ENCODE results near the gene MOB3B.

The MOB3B gene

DNA sequence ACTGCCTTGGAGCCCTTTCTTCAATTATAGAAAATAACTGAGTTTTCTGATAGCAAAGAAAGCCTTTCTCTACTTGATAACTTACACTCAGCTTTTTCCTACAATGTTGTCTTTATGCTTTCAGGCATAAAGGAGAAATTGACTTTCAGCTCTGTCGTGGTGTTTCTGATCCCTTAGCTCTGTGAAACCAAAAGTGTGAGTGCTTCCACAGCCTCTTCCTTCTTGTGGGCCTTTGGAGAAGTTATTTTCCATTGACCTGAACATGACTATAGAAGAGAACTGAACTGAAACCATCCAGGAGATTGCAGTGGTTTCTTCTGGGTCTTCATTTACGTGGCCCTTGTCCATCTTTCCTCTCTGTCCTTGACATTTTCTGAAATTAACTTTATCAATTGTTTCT is 173.2 kb downstream of the MOB3B start:
- DNase-seq = no peak

DNA sequence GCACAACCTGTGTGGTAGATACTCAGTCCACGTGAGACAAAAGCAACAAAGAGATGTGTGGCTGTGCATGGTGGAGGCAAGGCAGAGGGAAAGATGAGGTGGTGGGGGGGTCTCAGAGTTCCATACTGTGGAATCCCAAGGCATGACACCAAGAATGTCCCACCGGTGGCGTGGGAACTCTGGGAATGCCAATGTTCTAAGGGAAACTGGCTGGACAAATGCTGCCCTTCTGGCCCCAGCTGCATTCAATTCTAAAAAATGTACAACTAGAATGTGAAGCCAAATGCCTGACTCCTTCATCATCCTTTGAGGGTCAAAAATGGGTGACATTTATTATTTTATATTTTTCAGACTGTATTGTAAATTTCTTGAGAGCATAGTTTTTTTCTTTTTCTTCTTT is 174.4 kb downstream of the MOB3B start:
- DNase-seq = no peak

DNA sequence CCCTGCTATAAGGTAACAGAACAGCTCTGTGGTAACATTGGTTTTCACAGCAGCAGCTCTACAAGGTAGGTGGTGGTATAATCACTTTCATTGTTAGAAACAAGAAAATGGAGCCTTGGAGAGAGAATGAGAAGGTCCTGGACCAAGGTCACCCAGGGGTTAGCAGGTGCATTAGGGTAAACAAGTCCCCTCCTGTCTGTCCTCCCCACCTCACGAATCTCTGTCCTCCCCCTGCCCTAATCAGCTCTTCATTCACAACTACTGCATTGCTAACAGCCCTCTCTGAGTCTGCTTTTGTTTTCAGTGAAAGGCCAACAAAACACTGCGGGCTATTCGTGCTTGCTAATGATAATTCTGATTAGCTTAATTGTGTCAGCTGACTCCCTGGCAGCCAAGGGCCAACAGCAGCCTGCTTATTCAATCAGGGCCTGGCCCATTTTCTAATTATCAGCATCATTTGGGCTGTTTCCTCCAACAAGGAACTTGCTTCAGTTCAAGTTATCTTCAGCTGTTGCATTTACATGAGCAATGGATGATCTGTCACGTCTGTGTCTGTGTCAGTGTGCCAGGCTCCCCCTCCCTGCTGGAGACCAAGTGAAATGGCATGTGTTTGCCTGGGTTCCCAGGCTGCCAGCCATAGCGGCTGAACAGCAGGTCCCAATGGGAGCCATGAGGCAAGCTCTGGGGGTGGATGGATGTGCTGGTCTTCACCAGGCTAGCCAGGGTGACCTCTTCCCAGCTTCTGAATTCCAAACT is 176.0 kb downstream of the MOB3B start:
- peak; percentile 47 for DNase-seq

DNA sequence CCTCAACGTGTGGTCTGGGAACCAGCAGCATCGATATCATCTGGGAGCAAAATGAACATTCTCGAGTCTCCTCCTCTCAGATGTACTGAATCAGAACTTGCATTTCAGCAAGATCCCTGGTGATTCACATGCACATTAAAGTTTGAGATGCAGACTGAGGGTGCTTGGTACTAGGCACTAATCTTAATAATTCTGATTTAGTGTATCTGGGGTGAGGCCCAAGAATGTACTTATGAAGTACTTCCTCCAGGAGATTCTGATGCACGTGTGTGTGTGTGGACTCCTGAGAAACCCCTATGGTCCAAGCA is 176.5 kb downstream of the MOB3B start:
- DNase-seq = no peak

DNA sequence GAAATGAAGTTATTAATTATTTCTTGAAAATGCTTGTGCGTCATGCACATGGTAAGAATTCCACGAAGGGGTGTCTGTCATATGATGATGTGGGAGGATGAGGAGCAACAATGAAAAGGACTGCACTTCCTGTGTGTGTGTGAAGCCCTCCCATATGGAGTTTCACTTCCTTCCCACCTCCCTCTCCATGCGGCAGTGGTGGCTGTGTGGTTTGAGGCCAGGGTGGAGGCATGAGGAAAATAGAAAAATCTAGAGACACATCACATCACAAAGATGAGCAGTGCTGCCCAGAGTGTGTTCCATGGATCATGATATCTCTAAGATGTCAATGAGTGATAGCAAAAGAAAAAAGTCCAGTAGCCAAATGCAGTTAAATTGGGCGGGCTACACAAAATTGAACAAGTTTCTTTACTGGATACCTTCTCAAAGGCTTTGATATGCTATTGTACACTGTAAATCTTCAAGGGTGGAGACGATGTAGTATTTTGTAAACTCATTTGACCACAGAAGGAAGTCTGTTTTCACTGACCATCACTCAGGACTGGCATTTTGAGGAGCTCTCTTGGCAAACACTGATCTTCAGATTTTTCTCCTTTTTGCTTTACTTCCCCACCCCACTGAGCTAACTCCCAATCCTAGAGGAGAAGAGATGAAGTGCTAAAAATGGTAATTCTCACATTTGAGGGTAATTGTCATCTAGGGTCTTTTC is 177.0 kb downstream of the MOB3B start:
- DNase-seq = no peak

DNA sequence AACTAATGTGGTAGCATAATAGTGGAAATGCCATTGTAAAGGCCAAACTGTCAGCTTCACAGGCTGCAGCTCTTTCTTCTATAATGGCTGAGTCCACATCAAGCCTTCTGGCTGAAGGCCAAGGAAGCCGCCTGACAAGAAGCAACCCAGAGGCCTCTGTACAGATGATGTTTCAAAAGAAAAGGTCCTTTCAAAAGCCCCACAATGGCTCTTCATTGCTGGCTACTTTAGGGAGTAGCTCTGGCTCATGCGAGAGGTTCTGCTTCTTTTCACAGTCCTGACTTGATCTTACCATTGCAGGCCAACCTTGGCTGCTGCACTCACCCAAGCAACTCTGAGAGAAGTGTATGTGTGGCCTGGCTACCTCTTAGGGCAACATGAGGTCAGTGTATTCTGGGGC is 178.2 kb downstream of the MOB3B start:
- peak; percentile 39 for DNase-seq

DNA sequence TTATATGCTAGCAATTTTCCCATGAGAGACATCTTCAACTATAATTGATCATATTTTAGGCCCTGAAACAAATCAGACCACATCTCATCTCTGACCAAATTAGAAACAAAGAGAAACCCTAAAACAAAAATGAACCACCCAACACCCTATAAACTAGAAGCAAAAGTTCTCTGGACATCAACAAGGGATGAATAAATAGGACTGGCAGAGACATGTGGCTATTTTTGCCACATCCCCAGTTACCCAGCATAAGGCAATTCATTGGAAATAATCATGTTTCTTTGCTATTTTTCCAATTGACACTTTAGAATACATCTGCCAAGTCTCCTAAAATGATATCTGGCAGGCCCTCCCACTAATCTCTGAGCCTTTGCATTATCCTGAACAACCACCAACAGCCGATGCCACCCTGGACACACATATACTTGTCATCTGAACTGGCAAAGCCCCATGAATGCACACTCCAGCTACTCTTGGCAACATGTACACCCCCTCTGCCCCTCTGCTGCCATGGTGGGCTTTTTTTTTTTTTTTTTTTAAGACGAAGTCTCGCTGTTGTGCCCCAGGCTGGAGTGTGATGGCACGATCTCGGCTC is 179.1 kb downstream of the MOB3B start:
- no peak for DNase-seq

DNA sequence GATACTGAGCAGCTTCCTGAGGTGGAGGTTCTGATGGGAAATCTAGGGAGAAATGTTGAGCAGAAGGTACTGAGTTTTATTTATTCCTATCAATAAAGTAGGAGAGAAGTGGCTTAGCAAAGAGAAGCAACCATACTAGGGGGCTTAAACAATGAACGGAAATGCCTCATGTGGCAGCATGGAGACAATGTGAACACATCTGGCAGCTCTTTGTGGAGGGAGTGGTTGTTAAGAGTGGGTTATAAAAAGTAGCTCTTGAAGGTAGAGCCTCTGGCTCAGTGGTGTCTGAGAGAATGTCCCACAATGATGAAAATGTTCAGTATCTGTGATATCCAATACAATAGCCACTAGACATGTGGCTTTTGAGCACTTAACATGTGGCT is 179.9 kb downstream of the MOB3B start:
- no peak for DNase-seq

DNA sequence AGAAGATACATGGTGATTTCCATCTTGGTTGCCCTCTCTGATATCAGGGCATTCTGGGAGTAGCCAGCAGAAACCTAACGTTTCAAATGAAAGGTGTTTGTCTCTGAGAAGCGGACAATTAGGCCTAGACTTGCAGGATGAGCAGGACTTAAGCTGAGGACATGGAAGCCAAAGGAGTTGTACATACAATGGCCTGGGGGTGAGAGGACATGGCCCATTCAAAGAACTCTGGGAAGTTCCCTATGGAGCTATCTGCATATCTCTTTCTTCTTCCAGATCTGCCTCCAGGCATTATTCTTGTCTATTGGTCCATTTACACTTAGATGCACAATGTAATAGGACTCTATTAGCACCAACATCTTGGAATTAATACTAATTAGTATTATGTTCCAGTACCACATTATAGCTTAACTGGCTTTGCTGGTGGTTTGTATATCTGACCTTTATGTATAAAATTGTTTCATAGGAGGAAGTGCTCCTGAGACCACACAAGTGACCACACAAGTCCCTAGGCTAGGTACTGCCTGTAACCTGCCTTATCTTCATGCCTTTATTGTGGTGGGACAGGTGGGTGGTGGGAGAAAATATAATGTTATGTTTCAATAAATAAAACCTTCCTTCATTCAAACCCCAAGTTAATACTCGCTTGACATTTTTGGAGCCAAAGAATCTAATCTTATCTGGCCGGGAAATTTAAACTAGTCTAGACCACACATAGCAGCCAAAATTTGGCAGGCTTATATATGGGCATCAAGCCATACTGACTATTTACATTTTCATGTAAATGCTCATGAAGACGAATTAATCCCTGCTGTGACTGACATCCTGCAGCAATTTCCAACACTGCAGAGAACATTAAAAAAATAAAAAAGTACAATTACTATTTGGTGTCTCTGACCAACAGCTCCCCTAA is 180.6 kb downstream of the MOB3B start:
- peak; percentile 18 for DNase-seq

DNA sequence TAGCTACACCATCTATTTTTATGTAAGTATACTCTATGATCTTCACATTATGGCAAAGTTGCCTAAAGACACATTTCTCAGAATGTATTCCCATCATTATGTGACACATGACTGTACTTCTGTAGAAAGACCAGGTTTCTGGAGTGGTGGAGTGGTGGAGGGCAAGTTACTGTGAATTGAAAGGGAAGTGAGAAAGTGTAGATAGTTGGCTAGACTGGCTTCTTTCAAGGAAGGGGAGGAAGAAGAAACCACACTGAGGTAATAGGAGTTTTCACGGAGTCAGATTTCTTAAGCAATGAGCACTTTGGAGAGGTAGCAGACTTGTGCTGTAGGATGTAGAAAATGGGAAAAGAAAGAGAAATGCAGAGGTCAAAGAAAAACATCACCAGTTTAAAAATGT is 181.7 kb downstream of the MOB3B start:
- DNase-seq = no peak

DNA sequence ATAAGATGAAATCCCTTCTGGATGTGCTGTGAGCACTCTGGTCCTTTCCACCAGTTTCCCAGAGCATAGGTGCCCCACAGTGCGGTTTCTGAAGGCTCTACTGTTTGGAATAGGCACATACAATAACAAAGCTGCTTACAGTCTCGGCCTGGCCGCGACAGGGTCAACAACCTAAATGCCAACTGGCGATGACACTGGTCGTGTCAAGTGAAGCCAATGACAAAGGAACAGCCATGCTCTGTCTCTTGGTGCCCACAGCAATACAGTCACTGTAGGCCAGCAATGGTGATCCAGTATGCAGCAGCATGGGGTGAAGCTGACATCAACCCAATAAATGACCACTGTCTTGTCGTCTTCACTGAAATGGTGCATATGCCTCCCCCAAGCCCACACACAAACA is 184.8 kb downstream of the MOB3B start:
- DNase-seq = no peak

DNA sequence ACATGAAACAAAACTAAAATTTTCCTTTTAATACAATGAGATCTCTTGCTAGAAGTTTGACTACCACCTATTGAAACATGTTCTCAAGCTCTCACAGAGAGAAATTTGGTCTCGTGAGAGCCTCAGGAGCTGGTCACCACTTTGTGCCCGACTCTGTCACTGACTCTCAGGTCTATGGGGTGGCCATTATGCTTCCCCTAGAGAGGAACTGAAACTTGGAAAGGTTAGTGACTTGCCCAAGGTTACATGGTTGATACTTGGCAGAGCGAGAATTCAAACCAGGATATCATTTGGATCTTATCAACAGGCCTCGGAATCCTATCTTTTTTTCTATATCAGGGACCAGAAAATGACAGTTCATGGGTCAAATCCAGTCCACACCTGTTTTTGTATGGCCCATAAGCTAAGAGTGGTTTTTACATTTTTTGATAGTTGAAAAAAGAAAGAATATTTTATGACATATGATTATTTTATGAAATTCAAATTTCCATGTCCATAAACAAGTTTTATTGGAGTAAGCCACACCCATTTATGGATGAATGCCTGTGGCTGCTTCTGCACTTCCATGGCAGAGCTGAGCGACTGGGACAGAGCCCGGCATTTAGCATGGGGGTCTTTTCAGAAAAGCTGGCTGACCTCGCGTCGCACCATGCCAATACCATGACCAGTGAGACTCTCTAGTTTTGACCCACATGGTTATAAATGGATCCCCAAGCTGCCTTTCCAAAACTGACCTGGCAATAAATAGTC is 187.9 kb downstream of the MOB3B start:
- DNase-seq = no peak

DNA sequence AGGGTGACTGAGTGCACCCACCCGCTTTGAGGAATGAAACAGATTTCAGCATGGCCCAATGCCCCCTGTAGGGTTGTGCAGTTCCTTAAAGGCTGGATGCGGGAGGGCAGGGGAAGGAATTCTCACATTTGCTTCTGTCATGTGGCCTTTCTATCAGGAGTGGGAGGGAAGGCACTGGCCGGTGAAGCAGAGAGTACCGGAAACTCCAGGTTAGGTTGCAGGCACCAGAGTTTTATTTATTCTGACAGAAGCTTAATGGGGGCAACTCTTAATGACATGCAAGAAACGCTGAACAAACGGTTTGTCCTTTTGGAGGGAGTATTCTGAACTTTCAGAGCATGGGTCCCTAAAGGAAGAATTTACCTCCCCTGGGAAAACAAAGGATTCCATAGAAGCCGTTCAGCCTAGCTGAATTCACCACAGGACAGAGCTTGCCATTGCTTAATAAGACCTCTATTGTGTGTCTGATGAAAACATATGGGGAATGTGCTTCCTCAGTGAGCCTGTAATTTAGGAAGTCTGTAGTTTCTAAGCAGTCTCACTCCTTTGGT is 188.6 kb downstream of the MOB3B start:
- no peak for DNase-seq

DNA sequence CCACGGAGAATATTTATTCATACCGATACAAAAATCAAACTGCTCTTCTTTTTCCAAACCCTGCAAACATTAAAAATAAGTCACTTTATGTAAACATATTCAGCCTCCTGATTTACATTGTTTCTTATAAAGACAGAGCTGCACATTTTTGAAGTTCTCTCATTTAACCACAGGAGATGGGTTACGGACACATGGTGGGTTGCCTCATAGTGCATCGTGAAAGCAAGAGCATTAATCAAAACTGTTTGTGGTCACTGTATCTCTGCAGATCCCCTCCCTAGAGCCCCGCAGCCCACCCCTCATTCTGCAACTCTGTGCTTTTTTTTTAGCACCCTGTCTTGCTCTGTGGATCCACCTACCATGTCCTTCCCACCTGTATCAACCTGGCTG is 189.3 kb downstream of the MOB3B start:
- DNase-seq = no peak

DNA sequence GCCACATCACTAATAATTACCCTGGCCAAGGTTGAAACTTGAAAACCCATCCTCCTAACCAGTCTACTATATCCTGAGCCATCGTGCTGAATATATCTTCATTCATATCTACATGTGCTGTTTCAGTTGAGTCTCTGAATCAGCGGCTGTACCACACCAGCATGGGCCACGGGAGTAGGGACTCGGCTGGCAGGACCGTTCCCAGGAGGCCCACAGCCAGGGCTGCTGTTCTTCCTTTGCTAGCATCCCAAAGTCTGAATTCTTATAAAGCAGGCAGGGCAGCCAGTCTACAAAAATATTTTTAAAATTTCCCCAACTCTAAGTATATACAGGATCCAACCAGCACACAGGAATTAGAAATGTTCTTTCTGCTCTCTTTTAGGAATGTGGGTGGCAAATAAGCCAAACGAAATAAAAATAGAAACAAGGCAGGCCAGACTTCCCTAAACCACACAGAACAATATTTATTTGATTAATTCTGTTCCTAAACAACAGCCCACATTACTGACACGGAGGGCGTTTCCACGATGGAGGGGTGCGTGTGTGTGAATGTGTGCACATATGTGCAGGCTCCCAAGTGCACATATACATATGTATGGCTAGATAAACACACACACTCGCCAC is 189.8 kb downstream of the MOB3B start:
- no peak for DNase-seq

DNA sequence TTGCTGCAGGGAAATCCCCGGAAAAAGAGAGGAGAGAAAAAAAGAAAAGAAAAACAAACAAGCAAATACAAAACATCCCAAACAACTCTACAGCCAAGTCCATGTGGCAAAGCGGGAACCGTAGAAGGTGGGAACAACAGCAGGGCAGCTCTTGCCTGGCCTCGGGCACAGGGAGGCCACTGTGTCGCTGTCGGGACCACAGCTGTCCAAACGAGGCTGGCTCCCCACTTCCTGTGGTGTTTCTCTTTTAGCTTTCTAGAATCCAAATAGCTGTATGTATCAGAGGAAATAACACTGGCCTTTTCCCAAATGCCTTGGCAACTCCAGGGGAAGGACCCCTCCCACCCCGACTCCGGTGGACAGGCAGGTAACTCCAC is 191.1 kb downstream of the MOB3B start:
- DNase-seq = no peak

DNA sequence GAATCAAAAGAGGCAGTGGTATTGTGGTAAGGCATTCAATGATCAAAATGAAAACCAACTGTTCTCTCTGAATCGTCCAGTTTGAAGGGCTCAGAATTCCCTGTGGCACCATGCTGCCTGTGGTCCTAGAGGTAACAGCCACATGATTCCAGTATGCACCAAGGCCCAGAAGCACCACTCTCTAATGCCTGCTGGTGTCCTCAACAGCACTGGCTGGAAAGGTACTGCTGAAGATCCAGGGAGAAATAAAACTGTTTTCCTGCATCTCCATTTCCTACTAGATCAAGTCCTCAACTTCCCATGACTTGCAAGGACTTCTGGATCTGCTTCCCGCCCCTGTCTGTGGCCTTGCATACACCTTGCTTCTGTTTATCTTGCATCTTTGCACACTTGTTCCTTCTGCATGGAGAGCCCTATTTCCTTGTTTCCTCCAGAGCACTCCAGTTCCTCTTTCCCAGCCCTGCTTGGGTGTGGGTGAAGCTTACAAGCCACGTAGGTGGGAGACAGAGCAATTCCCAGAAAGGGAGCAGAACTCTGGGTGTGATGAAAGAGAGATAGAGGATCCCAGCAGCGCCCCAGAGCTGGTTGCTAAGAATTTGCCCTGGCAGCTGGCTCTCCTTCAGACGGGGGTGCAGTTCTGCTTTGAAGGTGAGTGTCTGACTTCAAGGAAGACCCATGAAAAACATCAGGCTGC is 191.6 kb downstream of the MOB3B start:
- DNase-seq = no peak

DNA sequence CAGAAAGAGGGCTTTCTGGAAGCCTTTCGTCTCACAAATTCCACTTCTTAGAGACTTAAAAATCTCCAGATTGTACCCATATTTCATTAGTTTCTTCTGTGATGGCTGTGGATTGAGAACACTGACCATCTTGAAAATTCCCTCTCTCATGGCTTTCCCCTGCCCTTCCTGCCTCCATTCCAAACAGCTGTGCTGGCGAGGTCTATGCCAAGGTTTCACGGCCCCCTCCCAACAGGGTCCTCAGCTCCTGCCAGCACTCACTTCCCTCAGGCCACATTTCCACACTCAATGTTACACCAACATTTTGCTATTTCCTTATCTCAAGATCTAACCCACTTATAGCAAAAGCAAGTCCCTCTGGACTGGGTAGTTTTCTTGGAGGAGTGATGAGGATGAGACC is 192.4 kb downstream of the MOB3B start:
- DNase-seq = no peak

DNA sequence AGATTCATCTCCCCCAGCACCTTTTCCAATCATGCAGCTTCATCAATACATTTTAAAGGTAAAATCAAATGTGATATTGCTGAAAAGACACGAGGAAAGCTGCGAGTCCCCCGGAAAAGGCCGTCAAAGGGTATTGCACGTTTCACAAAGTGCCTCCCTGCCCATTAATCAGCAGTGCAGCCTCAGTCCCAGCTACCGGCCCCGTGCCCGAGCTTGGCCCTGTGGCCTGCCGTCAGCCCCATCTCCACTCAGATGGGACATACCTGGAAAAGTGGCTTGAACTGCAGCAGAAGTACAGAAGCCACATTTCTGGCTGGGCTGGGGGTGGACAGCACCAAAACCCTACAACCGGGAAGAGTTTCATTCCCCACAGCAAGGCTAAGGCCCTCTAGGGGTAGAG is 192.8 kb downstream of the MOB3B start:
- no peak for DNase-seq

DNA sequence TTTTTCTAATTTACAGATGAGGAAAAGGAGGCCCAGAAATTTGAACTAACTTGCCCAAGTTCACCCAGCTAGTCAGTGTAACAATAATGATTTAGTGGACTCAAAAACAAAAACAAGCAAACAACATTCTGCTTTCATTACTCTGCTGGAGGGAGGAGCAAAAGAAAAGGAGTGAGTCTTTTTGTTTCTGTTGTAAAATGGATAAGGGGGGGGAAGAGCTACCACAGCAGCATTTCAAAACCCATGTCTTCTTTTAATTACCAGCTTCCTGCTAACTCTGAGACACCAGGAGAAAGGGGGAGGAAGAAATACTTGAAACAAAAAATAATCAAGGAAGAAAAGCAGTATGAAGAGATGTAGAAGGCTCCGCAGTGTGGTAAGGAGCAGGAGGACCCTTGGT is 193.5 kb downstream of the MOB3B start:
- DNase-seq = no peak

DNA sequence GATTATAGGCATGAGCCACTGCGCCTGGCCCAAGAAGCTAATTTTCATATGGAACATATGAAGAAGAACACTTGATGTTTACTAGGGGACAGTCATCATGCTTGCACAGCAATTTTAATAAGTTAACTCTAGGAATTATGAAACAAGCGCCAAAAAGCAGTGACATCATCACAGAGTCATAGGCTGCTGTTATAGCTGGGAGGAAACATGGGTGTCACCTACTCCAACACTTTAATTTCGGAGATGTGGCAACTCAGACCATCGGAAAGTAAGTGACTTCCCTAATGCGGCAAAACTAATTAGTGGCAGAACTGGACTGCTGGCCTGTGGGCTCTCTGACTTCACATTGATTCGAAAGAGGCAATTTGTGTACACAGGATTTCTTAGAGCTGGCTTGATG is 194.5 kb downstream of the MOB3B start:
- DNase-seq = no peak

All from NCI-H1105 treated with DMSO at 0.1 percent for 48 hours (cell line).